Neural cell (in vitro differentiated cells): ENCODE measurements around the gene COLGALT1. TPM values are rescaled to one million over a fixed set of nuclear protein-coding genes. Genes with fewer than 3 reads are reported as not detected.

Experiments used
- H2AFZ ChIP-seq: fragments of 200-600, 300-800 bp; sonication (generic), shearing (Covaris generic); 2 replicates; pipeline ENCODE4 v1.6.0; 2014; ENCODE audit warnings: low read depth, mild to moderate bottlenecking, antibody characterized with exemption, low read length, moderate library complexity
- H3F3A ChIP-seq: fragments of 200-600 bp; shearing (Covaris generic); 2 replicates; pipeline ENCODE4 v1.6.1; 2016; ENCODE audit warnings: mild to moderate bottlenecking, moderate library complexity, mixed read lengths, antibody characterized with exemption, low read length; ENCODE audit not compliant: insufficient read depth, poor library complexity, severe bottlenecking
- H3K27ac ChIP-seq: fragments of 200-600, 300-800 bp; sonication (generic), shearing (Covaris generic); 2 replicates; pipeline ENCODE4 v1.5.1; 2014; ENCODE audit warnings: mild to moderate bottlenecking, low read length, moderate library complexity
- H3K27me3 ChIP-seq: fragments of 300-800, 200-600 bp; sonication (generic), shearing (Covaris generic); 2 replicates; pipeline ENCODE4 v1.6.0; 2014; ENCODE audit warnings: mild to moderate bottlenecking, low read depth, low read length, moderate library complexity; ENCODE audit not compliant: insufficient read depth
- H3K36me3 ChIP-seq: fragments of 300-800, 200-600 bp; sonication (generic), shearing (Covaris generic); 2 replicates; pipeline ENCODE4 v1.5.1; 2014; ENCODE audit warnings: mild to moderate bottlenecking, antibody characterized with exemption, low read length, moderate library complexity; ENCODE audit not compliant: insufficient read depth
- H3K4me2 ChIP-seq: fragments of 300-800, 200-600 bp; sonication (generic), shearing (Covaris generic); 2 replicates; pipeline ENCODE4 v1.6.0; 2014; ENCODE audit warnings: mild to moderate bottlenecking, low read length
- H3K4me3 ChIP-seq: fragments of 300-800, 200-600 bp; sonication (generic), shearing (Covaris generic); 2 replicates; pipeline ENCODE4 v1.5.1; 2014; ENCODE audit warnings: mild to moderate bottlenecking, low read length, moderate library complexity
- H3K79me2 ChIP-seq: fragments of 200-600 bp; shearing (Covaris generic); replicated peaks from 2 replicates; pipeline ENCODE4 v1.6.0; 2014; ENCODE audit warnings: mild to moderate bottlenecking, low read length, moderate library complexity; ENCODE audit not compliant: insufficient read depth
- H3K9ac ChIP-seq: fragments of 300-800, 200-600 bp; sonication (generic), shearing (Covaris generic); 2 replicates; pipeline ENCODE4 v1.6.1; 2016; ENCODE audit warnings: mild to moderate bottlenecking, low read length, mixed read lengths
- H3K9me2 ChIP-seq: fragments of 200-600 bp; shearing (Covaris generic); 2 replicates; pipeline ENCODE4 v1.6.1; 2016; ENCODE audit warnings: mild to moderate bottlenecking, low read length, mixed read lengths; ENCODE audit not compliant: insufficient read depth
- H3K9me3 ChIP-seq: fragments of 200-600, 300-800 bp; sonication (generic), shearing (Covaris generic); 2 replicates; pipeline ENCODE4 v1.6.1; 2016; ENCODE audit warnings: mild to moderate bottlenecking, mixed run types, low read length, moderate library complexity, mixed read lengths
- H4K20me1 ChIP-seq: fragments of 200-600 bp; shearing (Covaris generic); 2 replicates; pipeline ENCODE4 v1.6.1; 2016; ENCODE audit warnings: mild to moderate bottlenecking, mixed run types; ENCODE audit not compliant: insufficient read depth
- CTCF ChIP-seq: fragments of 450-650 bp; IDR thresholded peaks from 2 replicates; pipeline ENCODE4 v1.5.1; 2014; ENCODE audit warnings: antibody characterized with exemption, mild to moderate bottlenecking, moderate library complexity; ENCODE audit not compliant: poor library complexity, severe bottlenecking
- EP300 ChIP-seq: fragments of 450-650 bp; conservative IDR thresholded peaks from 2 replicates; pipeline ENCODE4 v1.6.1; 2014; ENCODE audit warnings: antibody characterized with exemption, mild to moderate bottlenecking, moderate library complexity; ENCODE audit not compliant: poor library complexity, severe bottlenecking
- EZH2 ChIP-seq: fragments of 200-600, 300-800 bp; shearing (Covaris generic), sonication (generic); IDR thresholded peaks from 2 replicates; pipeline ENCODE4 v1.6.1; 2014; ENCODE audit warnings: antibody characterized with exemption, low read length, borderline replicate concordance, mild to moderate bottlenecking; ENCODE audit not compliant: insufficient read depth, poor library complexity, severe bottlenecking
- MXI1 ChIP-seq: fragments of 450-650 bp; conservative IDR thresholded peaks from 2 replicates; pipeline ENCODE4 v1.6.1; 2014; ENCODE audit warnings: antibody characterized with exemption, mild to moderate bottlenecking; ENCODE audit not compliant: poor library complexity, severe bottlenecking
- POLR2AphosphoS5 ChIP-seq: IDR thresholded peaks from 2 replicates; pipeline ENCODE4 v1.6.1; 2012
- RAD21 ChIP-seq: fragments of 450-650 bp; conservative IDR thresholded peaks from 2 replicates; pipeline ENCODE4 v1.6.1; 2014; ENCODE audit warnings: antibody characterized with exemption, mild to moderate bottlenecking, moderate library complexity
- REST ChIP-seq: IDR thresholded peaks from 2 replicates; pipeline ENCODE4 v1.6.1; 2012; ENCODE audit warnings: borderline replicate concordance
- SMC3 ChIP-seq: fragments of 450-650 bp; conservative IDR thresholded peaks from 2 replicates; pipeline ENCODE4 v1.6.1; 2014; ENCODE audit warnings: antibody characterized with exemption, mild to moderate bottlenecking, moderate library complexity; ENCODE audit not compliant: poor library complexity
- TAF1 ChIP-seq: IDR thresholded peaks from 2 replicates; pipeline ENCODE4 v1.6.1; 2012; ENCODE audit warnings: low read depth
- polyA plus RNA-seq: library from polyadenylated mRNA; depleted of rRNA; stranded (reverse); fragments of >200 nt; gene quantifications from 2 replicates; pipeline ENCODE4 v1.2.3, GENCODE V29; 2014

Gene COLGALT1
- polyA plus RNA-seq, 1 donor from 2014 or later, result 18.8 TPM

GRCh38 chr19:17560205-17560595 is 4.8 kb downstream of the COLGALT1 start:
- Histone ChIP-seq H2AFZ (no peak overlapping the region), H3K9me2 (no peaks in the 10 kb centered on the region), H3K79me2 (no peaks in the 10 kb centered on the region), H3K27ac (no peak overlapping the region), H3K9ac (no peak overlapping the region), H4K20me1 (no peaks in the 10 kb centered on the region), H3F3A (no peaks in the 10 kb centered on the region), H3K27me3 (no peaks in the 10 kb centered on the region), H3K36me3 (no peaks in the 10 kb centered on the region), H3K9me3 (no peaks in the 10 kb centered on the region), H3K4me3 (no peak overlapping the region), H3K4me2 (no peak overlapping the region)
- TF ChIP-seq CTCF (no peak), REST (no peak), MXI1 (no peak), EZH2 (no peak), RAD21 (no peak), EP300 (no peak), TAF1 (no peak), POLR2AphosphoS5 (no peak), SMC3 (no peak)

- Histone ChIP-seq H3K9me3 (no peaks in the 10 kb centered on the region), H3K27me3 (no peaks in the 10 kb centered on the region), H2AFZ (no peak overlapping the region), H3K9me2 (no peaks in the 10 kb centered on the region), H3K79me2 (no peaks in the 10 kb centered on the region), H3F3A (no peaks in the 10 kb centered on the region), H3K4me2 (no peak overlapping the region), H3K4me3 (no peak overlapping the region), H3K9ac (no peak overlapping the region), H3K36me3 (no peaks in the 10 kb centered on the region), H4K20me1 (no peaks in the 10 kb centered on the region), H3K27ac (no peak overlapping the region)
- TF ChIP-seq CTCF (no peak), RAD21 (no peak), SMC3 (no peak), TAF1 (no peak), EZH2 (no peak), REST (no peak), MXI1 (no peak), EP300 (no peak), POLR2AphosphoS5 (no peak)
These were observed 6.6 kb downstream of the COLGALT1 start for GRCh38 chr19:17562097-17562496.
